A673 (cell line): ENCODE results near the gene MARCHF2.
"Not testable (repeated sequence)": the region's sequence is repeated elsewhere in the genome, so short reads cannot be mapped to it uniquely, and the experiment has no call there.

ENCODE experiments used
- CTCF ChIP-seq: fragments of 300-800, 200-600 bp; sonication (generic); conservative IDR thresholded peaks from 2 replicates; pipeline ENCODE4 v1.5.1; 2017; ENCODE audit warnings: low read depth, mild to moderate bottlenecking, antibody characterized with exemption, low read length, moderate library complexity, mixed read lengths
- EZH2 ChIP-seq: fragments of 200-600 bp; sonication (generic); IDR thresholded peaks from 2 replicates; pipeline ENCODE4 v1.6.1; 2017; ENCODE audit warnings: borderline replicate concordance, low read depth, mild to moderate bottlenecking, mixed read lengths, antibody characterized with exemption, low read length; ENCODE audit not compliant: poor library complexity, severe bottlenecking

DNA sequence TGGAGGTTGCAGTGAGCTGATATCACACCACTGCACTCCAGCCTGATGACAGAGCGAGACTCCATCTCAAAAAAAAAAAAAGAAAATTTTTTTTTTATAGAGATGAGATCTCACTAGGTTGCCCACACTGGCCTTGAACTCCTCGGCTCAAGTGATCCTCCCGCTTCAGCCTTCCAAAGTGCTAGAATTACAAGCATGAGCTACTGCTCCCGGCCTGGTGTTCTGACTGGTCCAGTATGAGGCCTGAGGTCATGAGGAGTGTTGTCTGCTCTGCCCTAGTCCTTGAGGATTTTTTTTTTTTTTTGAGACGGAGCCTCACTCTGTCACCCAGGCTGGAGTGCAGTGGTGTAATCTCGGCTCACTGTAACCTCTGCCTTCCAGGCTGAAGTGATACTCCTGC is 12.2 kb downstream of the MARCHF2 start:
- not testable (repeated sequence) for TF ChIP-seq CTCF, EZH2
